ENCODE measurements around the gene LRRC70.

LRRC70 gene

DNA sequence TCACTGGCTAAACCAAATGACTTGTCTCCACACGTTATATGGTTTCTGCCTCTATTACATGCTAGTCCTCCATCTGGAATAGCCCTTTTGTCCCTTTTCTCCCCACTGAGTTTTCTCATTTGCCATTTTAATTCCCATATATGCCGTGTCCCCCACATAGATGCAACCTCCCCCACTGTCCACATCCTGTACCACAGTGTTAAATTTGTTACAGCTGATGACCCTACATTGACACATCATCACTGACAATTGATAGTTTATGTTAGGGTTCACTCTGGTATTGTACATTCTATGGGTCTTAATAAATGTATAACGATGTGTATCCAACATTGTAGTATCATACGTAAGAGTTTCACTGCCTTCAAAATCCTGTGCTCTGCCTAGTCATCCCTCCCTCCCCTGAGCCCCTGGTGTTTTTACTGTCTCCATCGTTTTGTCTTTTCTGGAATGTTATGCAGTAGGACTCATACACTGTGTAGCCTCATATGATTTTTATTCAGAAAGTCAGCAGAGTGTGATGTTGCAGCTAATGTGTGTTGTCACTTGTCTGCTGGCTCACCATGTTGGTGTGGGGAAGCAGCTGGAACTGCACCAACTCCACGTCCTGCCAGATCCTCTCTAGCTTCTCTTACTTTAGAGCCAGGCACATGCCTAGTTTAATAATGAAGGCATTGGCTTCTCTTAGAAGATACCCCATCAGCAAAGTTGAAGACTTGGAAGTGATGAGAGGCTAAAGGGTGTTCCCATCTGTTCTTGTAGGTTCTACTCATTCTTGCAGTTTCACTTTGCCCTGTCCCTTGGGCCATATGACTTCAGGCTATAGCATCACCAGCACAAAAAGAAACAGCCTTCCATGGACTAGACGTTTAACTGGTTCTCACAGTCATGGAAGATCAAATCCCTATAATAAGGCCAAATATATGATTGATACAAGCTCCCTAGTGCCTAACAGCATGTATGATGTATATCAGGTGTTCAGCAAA, 30.2 kb downstream of the LRRC70 start:
- DNase-seq: no peak
- H3K4me1 Mint-ChIP-seq: no peaks in the 10 kb centered on the region
- H3K27me3 Mint-ChIP-seq (ENCODE audit: low read depth, poor library complexity): no peaks in the 10 kb centered on the region
- peaks cover 39% of the 10 kb centered on the region for H3K36me3 Mint-ChIP-seq (ENCODE audit: low read depth)
- TF ChIP-seq, protein P1, sequence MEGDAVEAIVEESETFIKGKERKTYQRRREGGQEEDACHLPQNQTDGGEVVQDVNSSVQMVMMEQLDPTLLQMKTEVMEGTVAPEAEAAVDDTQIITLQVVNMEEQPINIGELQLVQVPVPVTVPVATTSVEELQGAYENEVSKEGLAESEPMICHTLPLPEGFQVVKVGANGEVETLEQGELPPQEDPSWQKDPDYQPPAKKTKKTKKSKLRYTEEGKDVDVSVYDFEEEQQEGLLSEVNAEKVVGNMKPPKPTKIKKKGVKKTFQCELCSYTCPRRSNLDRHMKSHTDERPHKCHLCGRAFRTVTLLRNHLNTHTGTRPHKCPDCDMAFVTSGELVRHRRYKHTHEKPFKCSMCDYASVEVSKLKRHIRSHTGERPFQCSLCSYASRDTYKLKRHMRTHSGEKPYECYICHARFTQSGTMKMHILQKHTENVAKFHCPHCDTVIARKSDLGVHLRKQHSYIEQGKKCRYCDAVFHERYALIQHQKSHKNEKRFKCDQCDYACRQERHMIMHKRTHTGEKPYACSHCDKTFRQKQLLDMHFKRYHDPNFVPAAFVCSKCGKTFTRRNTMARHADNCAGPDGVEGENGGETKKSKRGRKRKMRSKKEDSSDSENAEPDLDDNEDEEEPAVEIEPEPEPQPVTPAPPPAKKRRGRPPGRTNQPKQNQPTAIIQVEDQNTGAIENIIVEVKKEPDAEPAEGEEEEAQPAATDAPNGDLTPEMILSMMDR (IDR thresholded peaks at IDR 0.05): no peak
- H3K4me3 Mint-ChIP-seq: no peak overlapping the region
- peaks cover 8% of the 10 kb centered on the region for H3K9me3 Mint-ChIP-seq
- H3K27ac Mint-ChIP-seq: no peak overlapping the region

DNA sequence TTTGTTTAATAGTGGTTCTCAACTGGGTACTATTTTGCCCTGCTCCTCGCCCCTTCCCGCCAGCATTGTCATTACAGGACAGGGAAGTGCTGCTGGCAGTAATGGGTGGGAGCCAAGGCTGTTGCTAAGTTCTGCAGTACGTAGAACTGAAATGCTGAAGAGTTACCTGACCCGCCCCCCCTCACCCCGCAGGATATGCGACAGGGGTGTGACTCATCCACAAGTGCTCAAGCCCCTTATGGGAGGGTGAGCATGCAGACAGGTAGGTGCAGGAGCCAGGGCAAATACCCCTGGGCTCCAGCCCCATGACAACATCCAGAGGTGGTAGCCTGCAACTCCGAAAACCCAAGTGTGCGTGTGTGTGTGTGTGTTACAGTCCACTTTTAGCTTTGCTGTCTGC, 35.7 kb downstream of the LRRC70 start:
- H3K27me3 Mint-ChIP-seq (ENCODE audit: low read depth, poor library complexity): no peaks in the 10 kb centered on the region
- TF ChIP-seq, protein P1 (IDR thresholded peaks at IDR 0.05): no peak
- H3K9me3 Mint-ChIP-seq: peaks cover 20% of the 10 kb centered on the region
- no peak for DNase-seq
- H3K27ac Mint-ChIP-seq: no peak overlapping the region
- peaks cover 45% of the 10 kb centered on the region for H3K36me3 Mint-ChIP-seq (ENCODE audit: low read depth)
- H3K4me1 Mint-ChIP-seq: peaks cover 9% of the 10 kb centered on the region
- H3K4me3 Mint-ChIP-seq: no peak overlapping the region

DNA sequence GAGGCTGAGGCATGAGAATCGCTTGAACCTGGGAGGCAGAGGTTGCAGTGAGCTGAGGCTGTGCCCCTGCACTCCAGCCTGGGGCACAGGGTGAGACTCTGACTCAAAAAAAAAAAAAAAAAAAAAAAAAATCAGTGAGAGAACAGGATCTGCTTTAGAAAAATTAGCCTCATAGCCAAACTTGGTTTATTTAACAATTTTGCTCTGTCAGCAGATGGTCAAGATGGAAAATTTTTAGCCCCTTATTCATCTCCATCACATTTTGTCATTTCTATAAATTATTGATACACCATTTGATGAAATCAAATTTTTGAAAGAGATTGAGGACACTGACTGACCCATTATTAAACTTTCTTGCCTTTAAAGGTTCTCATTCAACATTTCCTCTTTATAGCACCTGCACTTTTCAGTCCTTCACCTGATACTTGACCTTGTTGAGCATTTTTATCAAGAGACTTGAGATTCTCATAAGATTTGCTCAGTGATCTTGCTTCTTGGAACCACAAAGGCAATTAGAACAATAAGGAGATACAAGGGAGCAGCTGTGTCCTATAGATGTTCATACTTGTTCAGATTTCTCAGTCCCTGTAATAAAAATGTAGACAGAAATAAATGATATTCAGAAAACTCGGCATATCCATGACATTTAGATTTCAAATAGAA, 38.1 kb downstream of the LRRC70 start:
- Mint-ChIP-seq H3K27me3 (ENCODE audit: low read depth, poor library complexity) (no peaks in the 10 kb centered on the region), H3K27ac (no peak overlapping the region), H3K4me1 (peaks cover 21% of the 10 kb centered on the region), H3K36me3 (ENCODE audit: low read depth) (peaks cover 39% of the 10 kb centered on the region), H3K4me3 (no peak overlapping the region), H3K9me3 (peaks cover 20% of the 10 kb centered on the region)
- DNase-seq: no peak
- TF ChIP-seq, protein P1 (IDR thresholded peaks at IDR 0.05): no peak

DNA sequence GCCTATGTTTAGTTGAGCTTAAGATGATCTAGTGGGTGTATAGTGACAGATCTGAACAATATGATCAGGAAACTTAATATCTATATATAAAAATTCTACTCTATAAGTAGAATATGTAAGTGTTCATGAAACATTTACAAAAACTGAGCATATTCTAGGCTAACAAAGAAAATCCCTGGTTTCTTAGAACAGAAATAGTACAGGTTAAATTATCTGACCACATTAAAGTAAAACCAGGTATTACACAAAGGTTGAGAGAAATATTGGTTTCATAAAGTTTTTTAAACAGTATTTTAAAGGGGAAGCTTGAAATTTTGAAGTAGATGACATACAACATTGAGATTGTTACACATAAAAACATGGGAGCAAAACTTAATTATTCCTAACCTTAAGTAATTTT, 39.3 kb downstream of the LRRC70 start:
- TF ChIP-seq, protein P1 (IDR thresholded peaks at IDR 0.05): no peak
- no peak overlapping the region for H3K4me3 Mint-ChIP-seq
- no peaks in the 10 kb centered on the region for H3K27me3 Mint-ChIP-seq (ENCODE audit: low read depth, poor library complexity)

DNA sequence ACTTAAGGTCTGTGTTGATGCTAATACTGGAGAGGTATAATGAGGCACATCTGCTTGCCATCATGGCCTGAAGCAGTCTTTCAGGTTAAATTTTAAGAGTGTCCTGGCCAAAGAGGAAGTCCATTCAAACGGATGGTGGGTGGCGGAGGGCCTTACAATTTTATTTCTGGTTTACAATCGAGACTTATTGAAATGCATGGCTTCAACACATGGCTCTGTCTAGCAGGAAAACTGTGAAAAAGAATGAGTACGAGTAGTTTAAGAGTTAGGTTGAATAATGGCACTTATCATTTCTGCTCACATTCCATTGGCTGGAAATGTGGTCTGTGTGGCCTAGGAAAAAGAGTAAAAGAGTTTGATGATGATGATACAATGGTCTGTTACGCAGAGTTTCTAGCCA, 42.1 kb downstream of the LRRC70 start:
- Mint-ChIP-seq H3K27ac (peak overlapping the region; percentile 1), H3K36me3 (ENCODE audit: low read depth) (peaks cover 14% of the 10 kb centered on the region), H3K4me1 (peaks cover 17% of the 10 kb centered on the region), H3K4me3 (no peak overlapping the region), H3K27me3 (ENCODE audit: low read depth, poor library complexity) (no peaks in the 10 kb centered on the region), H3K9me3 (no peaks in the 10 kb centered on the region)
- no peak for DNase-seq
- TF ChIP-seq, protein P1 (IDR thresholded peaks at IDR 0.05): no peak

More for the DNA sequence above, 39.3 kb downstream of the LRRC70 start:
- Mint-ChIP-seq H3K27ac (no peak overlapping the region), H3K9me3 (peaks cover 17% of the 10 kb centered on the region), H3K36me3 (ENCODE audit: low read depth) (peaks cover 35% of the 10 kb centered on the region), H3K4me1 (peaks cover 23% of the 10 kb centered on the region)
- DNase-seq: no peak
